GM18519 (cell line): ENCODE results near the gene ST7.
"Not testable (repeated sequence)": the region's sequence is repeated elsewhere in the genome, so short reads cannot be mapped to it uniquely, and the experiment has no call there.

ENCODE experiments used
- ATAC-seq: cut with Tn5 transposase; IDR thresholded peaks from one replicate; pipeline ENCODE4 v1.9.1; 2021; ENCODE audit warnings: mild to moderate bottlenecking, moderate library complexity; ENCODE audit not compliant: unreplicated experiment, low FRiP score

ST7 gene

DNA sequence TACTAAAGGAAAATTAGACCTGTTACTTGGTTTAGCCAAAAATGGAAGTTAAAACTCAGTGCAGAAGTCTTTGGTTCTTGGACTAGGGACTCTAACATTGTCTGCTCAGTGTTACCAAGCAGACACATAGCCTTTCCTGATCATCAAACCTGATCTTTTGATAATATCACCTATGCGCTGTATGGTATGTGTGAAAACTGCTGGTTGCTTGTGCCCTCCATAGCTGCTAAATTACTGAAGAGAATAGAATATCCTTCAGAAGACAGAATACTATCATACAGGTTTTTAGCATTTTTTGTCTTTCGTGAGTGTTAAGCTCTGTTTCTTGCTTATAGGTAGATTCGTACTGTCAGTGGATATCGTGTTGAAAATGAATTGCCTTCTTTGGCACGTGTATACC is 68.7 kb downstream of the ST7 start:
- no peak for ATAC-seq

DNA sequence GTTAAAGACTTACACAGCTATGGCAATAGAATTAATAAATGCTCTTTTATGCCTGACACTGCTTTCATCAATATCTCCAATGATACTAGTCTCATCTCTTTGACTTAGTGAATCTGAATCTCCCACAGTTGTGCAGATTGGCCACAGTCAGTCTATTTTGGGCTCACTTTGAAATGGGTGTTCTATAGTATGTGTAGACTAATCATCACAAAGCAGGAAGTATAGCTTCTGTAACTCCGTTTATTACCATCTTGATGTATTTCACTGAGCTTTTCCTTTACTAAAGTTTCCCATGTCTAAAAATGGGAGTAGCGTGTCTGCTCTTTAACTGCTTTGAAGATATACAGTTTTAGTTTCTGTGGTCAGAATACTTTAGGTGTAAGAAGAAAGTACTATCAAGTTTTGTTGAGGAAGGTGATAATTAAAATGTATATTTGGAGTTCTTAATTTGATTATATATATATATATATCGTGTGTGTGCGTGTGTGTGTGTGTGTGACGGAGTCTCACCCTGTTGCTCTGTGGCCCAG is 70.1 kb downstream of the ST7 start:
- ATAC-seq = peak; percentile 66

DNA sequence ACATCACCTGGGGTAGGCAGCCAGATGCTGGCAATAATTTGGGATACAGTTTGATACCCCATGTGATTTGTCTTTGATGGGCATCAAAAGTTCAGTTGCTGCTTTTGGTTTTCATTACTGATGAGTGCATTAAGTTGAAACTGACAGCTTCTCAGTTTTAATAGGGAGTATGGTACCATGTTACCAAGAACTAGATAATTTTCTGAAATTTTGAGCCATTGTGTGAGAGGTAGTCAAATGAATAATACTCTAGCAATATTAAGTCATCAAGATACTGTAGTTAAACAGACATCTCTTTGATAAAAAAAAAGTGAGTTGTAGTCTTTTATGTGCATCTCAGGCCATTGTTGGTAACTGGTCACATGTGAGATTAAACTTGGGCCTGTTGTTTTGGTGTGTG is 71.5 kb downstream of the ST7 start:
- ATAC-seq = no peak

DNA sequence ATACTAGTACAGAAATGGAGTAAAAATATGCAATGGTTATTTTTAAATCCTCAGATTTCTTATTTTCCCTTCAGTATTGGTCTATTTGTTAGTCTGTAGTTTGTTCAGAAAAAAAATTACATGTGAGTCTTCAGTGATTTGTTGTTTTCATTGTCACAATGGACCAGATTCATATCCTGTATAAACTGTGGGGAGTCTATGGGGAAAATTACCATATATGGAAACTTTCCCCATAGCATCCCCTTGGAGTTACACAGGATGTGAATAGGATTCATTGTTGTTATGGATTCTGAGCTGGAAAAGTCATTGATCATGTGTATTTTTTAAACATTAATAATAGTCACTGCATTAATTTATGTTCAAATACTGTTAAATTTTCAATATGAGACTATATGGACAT is 72.6 kb downstream of the ST7 start:
- ATAC-seq = no peak

DNA sequence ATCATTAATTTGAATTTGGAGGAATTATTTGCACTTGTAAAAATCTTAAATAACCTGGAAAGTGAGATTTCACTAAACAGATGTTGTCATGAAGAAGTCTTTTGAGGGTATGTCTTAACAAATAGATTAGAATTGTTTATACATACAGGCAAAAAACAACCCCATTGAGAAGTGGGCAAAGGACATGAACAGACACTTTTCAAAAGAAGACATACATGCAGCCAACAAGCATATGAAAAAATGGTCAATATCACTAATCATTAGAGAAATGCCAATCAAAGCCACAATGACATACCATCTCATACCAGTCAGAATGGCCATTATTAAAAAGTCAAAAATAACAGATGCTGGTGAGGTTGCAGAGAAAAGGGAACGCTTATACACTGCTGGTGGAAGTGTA is 77.0 kb downstream of the ST7 start:
- ATAC-seq = not testable (repeated sequence)

DNA sequence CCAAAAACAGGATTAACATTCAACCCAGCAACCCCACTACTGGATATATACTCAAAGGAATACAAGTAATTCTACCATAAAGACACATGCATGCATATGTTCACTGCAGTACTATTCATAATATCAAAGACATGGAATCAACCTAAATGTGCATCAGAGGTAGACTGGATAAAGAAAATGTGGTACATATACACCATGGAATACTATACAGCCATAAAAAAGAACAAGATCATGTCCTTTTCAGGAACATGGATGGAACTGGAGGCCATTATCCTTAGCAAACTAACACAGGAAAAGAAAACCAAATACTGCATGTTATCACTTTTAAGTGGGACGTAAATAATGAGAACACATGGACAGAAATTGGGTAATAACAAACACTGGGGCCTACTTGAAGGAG is 77.5 kb downstream of the ST7 start:
- ATAC-seq = not testable (repeated sequence)

DNA sequence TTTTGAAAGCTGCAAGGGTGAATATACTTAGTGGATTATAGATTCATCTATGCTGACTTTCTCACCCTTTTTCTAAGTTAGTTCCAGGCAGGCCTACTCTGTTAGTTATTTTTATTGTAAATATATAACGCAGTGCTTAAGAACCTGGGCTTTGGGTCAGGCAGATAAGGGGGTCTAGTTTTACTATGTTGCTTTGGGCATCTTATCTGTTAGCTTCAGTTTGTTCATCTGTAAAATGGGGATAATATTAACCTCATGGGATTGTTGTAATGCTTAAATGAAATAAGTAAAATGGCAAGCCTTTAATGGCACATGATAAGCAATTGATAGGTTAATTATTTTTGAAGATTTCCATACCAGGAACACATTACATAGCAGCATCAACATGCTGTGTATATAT is 79.5 kb downstream of the ST7 start:
- ATAC-seq = no peak

DNA sequence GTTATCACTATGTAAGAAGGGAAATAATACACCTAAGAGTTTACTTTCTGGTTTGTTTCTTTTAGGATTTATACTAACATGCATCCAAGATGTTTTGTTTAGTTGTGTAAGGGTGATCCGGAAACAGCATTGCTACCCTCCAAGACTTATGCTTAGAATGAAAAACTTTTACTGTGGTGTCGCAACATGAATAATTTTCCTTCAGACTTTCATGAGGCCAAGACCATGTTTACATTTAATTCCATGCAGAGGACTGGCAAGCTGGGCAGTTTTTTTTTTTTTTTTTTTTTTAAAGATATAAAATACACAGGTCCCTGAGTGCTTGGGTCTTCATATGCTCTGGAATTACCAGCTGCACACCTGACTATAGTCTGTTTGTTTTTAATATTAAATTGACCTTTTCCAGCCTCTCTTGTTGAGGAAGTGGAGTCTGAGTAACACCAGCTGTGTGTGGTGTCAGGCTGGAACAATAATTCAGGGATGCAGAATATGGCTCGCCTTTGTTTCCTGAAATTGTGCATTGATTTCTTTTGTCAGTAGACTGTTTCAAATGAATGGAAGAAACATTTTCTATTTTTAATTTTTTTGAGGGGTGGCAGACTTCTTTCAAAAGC is 81.7 kb downstream of the ST7 start:
- no peak for ATAC-seq

DNA sequence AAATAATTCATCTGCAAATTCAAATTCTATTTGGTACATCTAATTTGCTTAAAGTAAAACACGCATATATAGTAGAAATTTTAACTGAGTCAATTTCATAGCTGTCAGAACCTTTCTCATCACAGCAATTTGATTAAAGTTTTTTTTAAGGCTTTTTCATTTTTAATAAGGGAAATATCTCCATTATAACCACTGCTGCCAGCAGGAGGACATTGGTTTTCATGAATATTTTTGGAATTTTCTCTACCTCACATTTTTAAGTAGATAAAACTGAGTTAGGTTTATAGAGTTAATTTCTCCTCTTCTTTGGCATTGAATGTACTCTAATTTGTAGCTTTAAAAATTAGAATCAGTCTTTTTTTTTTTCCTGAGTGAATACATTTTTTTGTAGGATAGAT is 82.2 kb downstream of the ST7 start:
- no peak for ATAC-seq

DNA sequence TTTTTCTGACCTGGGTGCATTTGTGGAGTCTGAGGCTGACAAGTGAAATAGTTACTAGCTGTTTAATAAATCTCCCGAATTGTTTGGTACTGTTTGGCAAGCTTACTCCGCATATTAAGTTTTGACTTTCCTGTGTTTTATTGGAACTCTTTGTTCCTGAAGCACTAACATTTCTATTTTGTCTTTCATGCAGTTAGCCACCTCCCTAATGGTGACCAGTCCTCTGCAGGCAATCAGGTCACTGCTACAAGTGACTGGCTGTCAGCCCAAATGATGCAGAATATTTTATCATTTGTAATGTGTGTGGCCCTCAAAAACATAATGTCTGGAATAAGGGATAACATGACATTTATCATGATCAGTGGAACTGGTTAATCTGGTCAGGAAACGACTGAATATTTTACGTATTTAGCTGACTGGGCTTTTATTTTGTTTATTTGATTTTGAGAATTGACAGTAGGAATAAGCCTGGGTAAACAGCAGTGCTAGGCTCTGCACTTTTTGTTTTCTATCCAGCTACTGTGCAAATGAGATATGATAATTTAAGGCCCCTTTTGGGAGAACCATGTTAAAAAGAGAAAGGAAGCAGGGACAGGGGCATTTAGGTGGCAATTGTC is 82.9 kb downstream of the ST7 start:
- ATAC-seq = no peak

DNA sequence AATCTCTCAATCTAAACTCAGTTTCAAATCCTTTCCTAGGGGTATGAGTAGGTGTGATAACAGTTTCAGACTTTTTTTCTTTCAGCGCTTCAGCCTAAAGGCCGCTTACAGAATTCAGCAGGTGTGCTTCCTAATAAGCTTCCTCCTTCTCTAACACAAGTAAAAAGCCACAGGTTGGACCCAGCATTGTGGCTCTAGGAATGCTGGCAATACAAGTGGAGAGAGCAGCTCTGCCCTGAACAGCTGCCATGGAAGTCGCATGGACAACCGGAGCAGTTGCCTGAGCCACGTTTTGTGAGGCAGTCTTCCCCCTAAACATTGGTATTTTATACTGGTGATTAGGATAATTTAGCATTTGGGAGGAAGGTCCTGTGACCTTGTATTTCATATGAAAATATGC is 83.5 kb downstream of the ST7 start:
- ATAC-seq = no peak

DNA sequence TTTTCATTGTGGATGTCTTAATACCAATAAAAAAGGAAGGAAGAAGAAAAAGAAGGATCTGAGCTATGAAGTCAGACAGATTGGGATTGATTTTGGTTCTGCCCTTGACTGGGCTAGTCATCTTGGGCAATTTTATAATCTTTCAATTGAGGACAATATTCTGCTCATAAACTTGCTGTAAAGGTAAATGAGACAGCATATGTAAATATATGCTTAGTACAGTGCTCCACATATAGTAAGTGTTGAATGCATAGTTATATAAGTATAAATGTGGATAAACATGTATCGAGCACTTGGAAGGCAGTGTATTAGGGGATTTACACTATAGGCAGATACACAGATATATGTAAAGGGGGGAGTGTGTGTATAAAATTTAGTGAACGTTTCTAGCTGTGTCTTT is 85.1 kb downstream of the ST7 start:
- no peak for ATAC-seq

DNA sequence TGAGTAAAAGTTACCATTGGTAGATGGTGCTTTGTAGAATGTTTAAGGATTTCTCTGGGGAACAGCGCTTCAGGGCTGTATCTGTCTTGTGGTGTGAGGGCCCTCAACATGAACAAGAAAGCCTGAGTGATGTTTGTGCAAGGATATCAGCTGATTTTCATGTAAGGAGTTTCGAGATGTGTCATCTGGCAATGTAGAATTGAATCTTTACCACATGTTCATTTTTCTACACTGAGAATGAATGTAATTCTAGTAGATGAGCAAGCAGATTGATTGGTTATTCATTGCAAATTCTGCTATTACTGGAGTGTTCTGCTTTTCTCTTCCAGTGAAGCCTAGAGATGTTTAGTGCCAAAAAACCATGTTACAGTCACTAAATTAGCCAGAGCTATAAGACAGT is 87.7 kb downstream of the ST7 start:
- peak; percentile 92 for ATAC-seq

DNA sequence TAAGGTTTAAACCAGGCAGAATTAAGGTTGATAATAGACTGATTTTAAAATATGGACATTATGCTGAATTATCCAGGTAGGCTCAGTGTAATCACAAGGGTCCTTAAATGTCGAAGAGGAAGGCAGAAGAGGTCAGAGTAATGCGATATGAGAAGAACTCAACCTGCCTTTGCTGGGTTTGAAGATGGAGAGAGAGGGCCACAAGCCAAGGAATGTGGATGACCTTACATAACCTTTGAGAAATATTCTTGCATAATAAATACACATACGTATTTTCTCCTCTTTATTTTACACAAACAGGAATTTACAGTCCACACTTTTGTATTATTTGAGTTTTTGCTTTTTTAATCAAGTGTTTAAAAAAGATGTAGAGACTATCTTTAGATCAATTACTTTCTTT is 88.5 kb downstream of the ST7 start:
- no peak for ATAC-seq

DNA sequence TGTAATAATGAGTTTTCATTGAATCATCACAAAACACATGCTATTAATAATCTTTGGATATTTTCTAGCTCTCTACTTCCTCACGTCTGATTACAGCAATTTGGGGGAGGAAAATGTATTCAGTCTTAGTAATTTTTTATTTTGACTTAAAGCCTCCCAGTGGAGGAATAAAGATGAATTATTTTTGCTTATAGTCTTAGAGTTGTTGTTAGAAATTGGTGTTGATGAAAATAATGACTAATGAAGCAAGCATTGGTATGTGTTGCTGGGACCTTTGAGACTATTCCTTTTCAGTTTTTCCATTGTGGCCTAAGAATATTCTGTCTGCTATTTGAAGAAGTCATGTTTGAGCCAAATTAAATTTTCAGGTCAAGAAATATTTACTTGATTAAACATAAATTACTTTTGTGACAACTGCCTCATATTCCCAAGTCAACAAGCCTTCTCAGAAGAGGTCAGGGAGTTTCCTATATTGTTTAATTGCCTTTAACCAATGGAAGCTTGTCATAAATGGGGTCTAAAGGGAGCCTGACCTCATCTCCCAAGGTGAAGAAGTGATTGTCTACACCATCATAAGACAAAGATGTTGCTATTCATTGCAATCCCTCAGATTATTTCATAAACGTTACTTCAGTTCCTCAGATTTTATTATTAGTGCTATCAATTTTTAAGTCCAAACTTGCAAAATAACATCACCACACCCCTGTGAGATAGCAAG is 90.0 kb downstream of the ST7 start:
- ATAC-seq = no peak

DNA sequence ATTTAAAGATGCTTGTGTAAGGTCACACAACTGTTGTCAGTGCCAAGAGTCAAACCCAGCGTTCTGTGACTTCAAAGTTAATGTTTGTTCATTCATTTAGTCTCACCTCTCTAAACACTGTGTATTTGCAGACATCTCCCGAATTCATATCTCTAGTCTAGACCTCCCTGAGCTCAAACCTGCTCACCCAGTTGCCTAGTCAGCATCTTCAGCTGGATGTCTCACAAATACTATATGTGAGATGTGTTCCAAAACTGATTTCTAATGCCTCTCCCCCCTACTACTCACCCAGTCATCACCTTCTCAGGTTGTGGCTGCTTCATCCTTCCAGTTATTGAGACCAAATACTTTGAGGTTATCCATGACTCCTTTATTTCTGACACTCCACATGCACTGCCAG is 91.4 kb downstream of the ST7 start:
- no peak for ATAC-seq

DNA sequence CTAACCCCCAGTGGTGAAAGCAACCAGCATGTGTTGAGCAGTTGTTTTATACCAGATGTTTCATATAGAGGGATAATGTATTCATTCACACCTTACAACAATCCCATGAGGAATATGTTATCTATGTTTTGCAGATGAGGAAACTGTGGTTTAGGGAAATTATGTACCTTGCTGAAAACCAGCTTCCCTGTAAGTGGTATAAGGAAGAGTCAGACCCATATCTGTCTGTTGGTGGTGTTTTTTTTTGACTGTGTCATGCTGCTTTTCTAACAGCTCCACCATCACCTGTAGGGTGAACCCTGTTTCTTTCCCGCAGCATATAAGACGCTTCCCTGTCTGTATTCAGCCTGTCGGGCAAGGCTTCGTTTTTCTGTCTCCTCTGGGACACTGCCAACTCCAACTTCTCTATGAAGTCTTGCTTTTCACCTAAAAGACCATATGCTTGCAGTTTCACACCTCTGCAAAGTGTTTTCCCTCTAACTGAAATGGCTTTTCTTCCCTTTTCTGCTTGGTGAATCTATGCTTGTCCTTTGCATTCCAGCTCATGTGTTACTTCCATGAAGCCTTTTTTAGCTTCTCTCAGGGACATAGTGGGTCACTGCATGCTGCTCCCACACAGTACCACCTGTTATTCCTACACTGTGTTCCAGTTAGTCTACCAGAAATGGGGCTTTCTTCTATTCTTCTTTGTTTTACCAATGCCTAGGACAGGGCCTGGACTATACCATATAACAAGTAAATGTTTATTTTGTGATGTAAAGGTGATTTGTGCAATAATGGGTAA is 92.8 kb downstream of the ST7 start:
- no peak for ATAC-seq

DNA sequence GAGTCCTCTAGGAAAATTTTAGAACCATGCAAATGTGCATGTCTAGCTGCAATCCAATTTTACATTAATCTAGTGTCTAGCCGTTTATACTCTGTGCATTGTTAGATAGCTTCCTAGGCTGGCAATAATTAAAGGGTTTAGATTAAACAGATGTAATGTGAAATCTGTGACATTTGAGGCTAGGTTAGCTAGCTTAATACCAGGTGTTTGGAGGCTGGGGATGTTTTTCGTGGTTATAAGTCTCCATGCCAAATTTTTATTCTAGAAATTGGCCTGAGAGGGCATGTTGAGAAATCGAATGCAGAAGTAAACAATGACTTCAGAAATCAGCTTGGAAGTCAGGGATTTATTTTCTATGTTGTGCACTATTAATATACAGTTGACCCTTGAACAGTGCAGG is 94.2 kb downstream of the ST7 start:
- no peak for ATAC-seq

DNA sequence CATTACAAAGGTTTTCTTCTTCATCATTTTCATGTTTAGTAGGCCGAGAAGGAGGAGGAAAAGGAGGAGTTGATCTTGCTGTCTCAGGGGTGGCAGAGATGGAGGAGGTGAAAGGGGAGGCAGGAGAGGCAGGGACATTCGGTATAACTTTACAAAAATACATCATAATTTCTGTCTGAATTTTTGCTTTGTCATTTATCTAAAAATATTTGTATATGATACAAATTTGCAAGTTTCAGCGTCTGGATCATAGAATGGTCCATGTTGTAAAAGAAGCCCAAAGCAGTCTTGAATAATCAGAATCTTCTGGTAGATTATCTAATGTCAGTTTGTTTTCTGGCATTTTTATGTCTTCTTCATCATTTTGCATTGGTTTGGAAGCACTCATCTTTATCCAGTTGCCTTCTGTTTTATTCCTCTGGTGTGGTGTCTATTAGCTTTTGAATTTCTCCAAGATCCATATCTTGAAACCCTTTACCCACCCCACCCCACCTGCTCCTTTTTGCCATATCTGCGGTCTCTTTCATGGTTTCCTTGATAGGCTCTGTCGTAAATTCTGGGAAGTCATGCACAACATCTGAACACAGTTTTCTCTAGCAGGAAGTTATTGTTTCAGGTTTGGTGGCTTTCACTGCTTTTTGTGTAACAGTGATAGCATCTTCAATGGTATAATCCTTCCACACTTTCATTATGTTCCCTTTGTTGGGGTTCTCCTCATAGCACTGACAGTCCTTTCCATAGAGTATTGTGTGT is 95.0 kb downstream of the ST7 start:
- no peak for ATAC-seq

DNA sequence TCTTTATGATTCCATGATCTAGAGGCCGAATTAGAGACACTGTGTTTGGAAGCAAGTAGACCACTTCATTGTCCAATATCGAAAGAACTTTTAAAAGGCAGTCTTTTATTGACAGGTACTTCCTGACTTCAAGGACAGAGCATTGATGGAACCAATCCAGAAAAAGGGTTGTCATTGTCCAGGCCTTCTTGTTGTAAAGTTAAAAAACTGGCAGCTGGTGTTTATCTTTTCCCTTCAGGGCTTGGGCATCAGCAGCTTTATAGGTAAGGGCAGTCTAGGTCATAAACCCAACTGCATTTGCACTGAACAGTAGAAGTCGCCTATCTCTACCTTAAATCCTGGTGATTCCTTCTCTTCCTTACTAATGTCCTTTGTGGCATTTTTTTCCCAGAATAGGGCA is 95.6 kb downstream of the ST7 start:
- no peak for ATAC-seq
